ENCODE results near the gene IFT81. TPM values are rescaled to one million over a fixed set of nuclear protein-coding genes. Genes with fewer than 3 reads are reported as not detected.

IFT81 gene
- 79.6 TPM for total RNA-seq

GRCh38 chr12:110124269-110124995 lies at the start of gene IFT81:
Gene IFT81 (plus strand): TSS chr12:110124357. CDS start chr12:110127381, 3,024 bp downstream.

Other genes starting within 250 kb of the IFT81 start
- 25.8 TPM for gene GLTP, start 243.8 kb upstream of the IFT81 start, total RNA-seq
- 10.1 TPM for gene TCHP, start 224.1 kb upstream of the IFT81 start, total RNA-seq
- 37.1 TPM for gene GIT2, start 128.0 kb upstream of the IFT81 start, total RNA-seq
- gene ANKRD13A, start 124.9 kb upstream of the IFT81 start, total RNA-seq = 31.4 TPM
- gene C12orf76, start 75.8 kb upstream of the IFT81 start, total RNA-seq = 112 TPM
- 222 TPM for gene ATP2A2, start 156.9 kb downstream of the IFT81 start, total RNA-seq

All from diencephalon (tissue), 1 donor.